Uterus (tissue), 2 donors: ENCODE data around the gene MAP4K4.

Experiments
- CTCF ChIP-seq, 4 experiments: fragments of 200-600 bp in 2 of 4; fragments of 450-650 bp in 2 of 4; sonication (generic) in 2 of 4; IDR thresholded peaks; one replicate each; pipeline ENCODE4 v1.5.1; 2016 to 2019; ENCODE audit warnings: antibody characterized with exemption in 4 of 4, mild to moderate bottlenecking in 2 of 4, moderate library complexity in 1 of 4
- POLR2A ChIP-seq, 2 donors: fragments of 450-650 bp; IDR thresholded peaks; one replicate each; pipeline ENCODE4 v1.6.1; 2016; ENCODE audit warnings: antibody characterized with exemption in 2 of 2, mild to moderate bottlenecking in 1 of 2, moderate library complexity in 1 of 2

- TF ChIP-seq CTCF (IDR thresholded peaks at IDR 0.05) (no peak), POLR2A (IDR thresholded peaks at IDR 0.05) (no peak)
Measured at GRCh38 chr2:101762451-101763171, 65.1 kb downstream of the MAP4K4 start.
